ENCODE data around the gene PHPT1. TPM values are rescaled to one million over a fixed set of nuclear protein-coding genes. Genes with fewer than 3 reads are reported as not detected.

Gene PHPT1
- total and polyA plus RNA-seq, 2 donors (not counting 1 experiment from before 2014, with no cell fraction given) = 99.6 to 190 TPM

- no peak for TF ChIP-seq EZH2 (IDR thresholded peaks at IDR 0.05; ENCODE audit: low read length, missing control alignments)
- TF ChIP-seq CTCF (conservative IDR thresholded peaks at IDR 0.05 in 1 of 2, IDR thresholded peaks at IDR 0.05 in 1 of 2; ENCODE audit: low read depth in 1 of 2, low read length in 2 of 2) = no peak
- Histone ChIP-seq H3K9ac (ENCODE audit: insufficient read depth, low read length) (no peak overlapping the region), H3K36me3 (ENCODE audit: control insufficient read depth, insufficient read depth, low read length) (peaks cover 36% of the 10 kb centered on the region)
Measured at GRCh38 chr9:136827794-136828473, 21.3 kb upstream of the PHPT1 start.

GRCh38 chr9:136828474-136829140, 20.6 kb upstream of the PHPT1 start:
- Histone ChIP-seq H3K27ac (ENCODE audit: insufficient read depth, low read length) (no peak overlapping the region), H3K79me2 (ENCODE audit: control insufficient read depth, insufficient read depth, low read length) (no peaks in the 10 kb centered on the region), H3K9ac (ENCODE audit: insufficient read depth, low read length) (no peak overlapping the region), H3K36me3 (ENCODE audit: control insufficient read depth, insufficient read depth, low read length) (peaks cover 36% of the 10 kb centered on the region), H2AFZ (ENCODE audit: low read length) (no peak overlapping the region), H3K4me3 (replicated peaks in 1 of 4; ENCODE audit: control extremely low read depth in 1 of 4, insufficient read depth in 1 of 4, low read depth in 3 of 4, low read length in 4 of 4) (no peak overlapping the region), H4K20me1 (ENCODE audit: control insufficient read depth, extremely low read depth, insufficient read depth, low read length) (no peaks in the 10 kb centered on the region), H3K4me2 (ENCODE audit: extremely low read depth, insufficient read depth, low read length) (no peak overlapping the region), H3K4me1 (ENCODE audit: control insufficient read depth, extremely low read depth, insufficient read depth, low read length) (no peaks in the 10 kb centered on the region), H3K9me3 (ENCODE audit: control insufficient read depth, insufficient read depth, low read depth, low read length) (no peaks in the 10 kb centered on the region), H3K27me3 (ENCODE audit: control insufficient read depth, insufficient read depth, low read length) (no peaks in the 10 kb centered on the region)
- no peak for DNase-seq (ENCODE audit: low read depth in 2 of 2)
- TF ChIP-seq EZH2 (IDR thresholded peaks at IDR 0.05; ENCODE audit: low read length, missing control alignments) (no peak), CTCF (conservative IDR thresholded peaks at IDR 0.05 in 1 of 2, IDR thresholded peaks at IDR 0.05 in 1 of 2; ENCODE audit: low read depth in 1 of 2, low read length in 2 of 2) (no peak)

More at GRCh38 chr9:136827794-136828473, 21.3 kb upstream of the PHPT1 start:
- H3K27ac ChIP-seq (ENCODE audit: insufficient read depth, low read length) = no peak overlapping the region
- no peak overlapping the region for H3K4me3 ChIP-seq (replicated peaks in 1 of 4; ENCODE audit: control extremely low read depth in 1 of 4, insufficient read depth in 1 of 4, low read depth in 3 of 4, low read length in 4 of 4)
- H3K9me3 ChIP-seq (ENCODE audit: control insufficient read depth, insufficient read depth, low read depth, low read length) = no peaks in the 10 kb centered on the region
- H2AFZ ChIP-seq (ENCODE audit: low read length) = no peak overlapping the region
- H3K4me1 ChIP-seq (ENCODE audit: control insufficient read depth, extremely low read depth, insufficient read depth, low read length) = no peaks in the 10 kb centered on the region
- no peaks in the 10 kb centered on the region for H3K27me3 ChIP-seq (ENCODE audit: control insufficient read depth, insufficient read depth, low read length)
- DNase-seq (ENCODE audit: low read depth in 2 of 2) = no peak
- H4K20me1 ChIP-seq (ENCODE audit: control insufficient read depth, extremely low read depth, insufficient read depth, low read length) = no peaks in the 10 kb centered on the region
- no peaks in the 10 kb centered on the region for H3K79me2 ChIP-seq (ENCODE audit: control insufficient read depth, insufficient read depth, low read length)
- no peak overlapping the region for H3K4me2 ChIP-seq (ENCODE audit: extremely low read depth, insufficient read depth, low read length)

- Histone ChIP-seq H3K36me3 (ENCODE audit: control insufficient read depth, insufficient read depth, low read length) (peaks cover 36% of the 10 kb centered on the region), H2AFZ (ENCODE audit: low read length) (no peak overlapping the region), H3K9ac (ENCODE audit: insufficient read depth, low read length) (no peak overlapping the region), H3K4me2 (ENCODE audit: extremely low read depth, insufficient read depth, low read length) (no peak overlapping the region), H3K79me2 (ENCODE audit: control insufficient read depth, insufficient read depth, low read length) (no peaks in the 10 kb centered on the region), H3K9me3 (ENCODE audit: control insufficient read depth, insufficient read depth, low read depth, low read length) (no peaks in the 10 kb centered on the region), H3K27ac (ENCODE audit: insufficient read depth, low read length) (no peak overlapping the region), H3K27me3 (ENCODE audit: control insufficient read depth, insufficient read depth, low read length) (no peaks in the 10 kb centered on the region), H3K4me1 (ENCODE audit: control insufficient read depth, extremely low read depth, insufficient read depth, low read length) (no peaks in the 10 kb centered on the region), H3K4me3 (replicated peaks in 1 of 4; ENCODE audit: control extremely low read depth in 1 of 4, insufficient read depth in 1 of 4, low read depth in 3 of 4, low read length in 4 of 4) (no peak overlapping the region), H4K20me1 (ENCODE audit: control insufficient read depth, extremely low read depth, insufficient read depth, low read length) (no peaks in the 10 kb centered on the region)
- DNase-seq (ENCODE audit: low read depth in 2 of 2) = no peak
- TF ChIP-seq EZH2 (IDR thresholded peaks at IDR 0.05; ENCODE audit: low read length, missing control alignments) (no peak), CTCF (conservative IDR thresholded peaks at IDR 0.05 in 1 of 2, IDR thresholded peaks at IDR 0.05 in 1 of 2; ENCODE audit: low read depth in 1 of 2, low read length in 2 of 2) (no peak)
Measured at GRCh38 chr9:136829412-136829811, 19.8 kb upstream of the PHPT1 start.
